ENCODE results near the gene CDC42BPA. TPM values are rescaled to one million over a fixed set of nuclear protein-coding genes. Genes with fewer than 3 reads are reported as not detected.

CDC42BPA gene
- total RNA-seq, 1 donor from 2014 or later = 61.6 TPM

DNA sequence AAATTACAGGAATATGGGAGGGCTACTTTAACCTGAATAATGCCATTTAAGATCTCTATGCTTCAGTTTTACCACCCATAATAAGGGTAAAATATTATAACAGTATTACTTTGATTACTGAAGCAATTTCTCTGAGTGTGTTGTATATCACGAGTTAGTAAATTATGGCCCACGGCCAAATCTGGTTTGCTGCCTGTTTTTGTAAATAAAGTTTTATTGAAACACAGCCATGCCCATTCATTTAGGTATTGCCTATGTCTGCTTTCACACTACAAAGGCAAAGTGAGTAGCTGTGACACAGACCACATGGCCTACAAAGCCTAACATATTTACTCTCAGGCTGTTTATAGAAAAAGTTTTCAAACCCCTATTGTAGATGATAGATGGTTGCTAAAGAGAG lies 156.8 kb downstream of the CDC42BPA start:
- no peak for DNase-seq (ENCODE audit: low spot score)
- no peak overlapping the region for H3K27ac Mint-ChIP-seq (ENCODE audit: unreplicated experiment)
- H3K36me3 Mint-ChIP-seq (ENCODE audit: low read depth) = peaks cover 9% of the 10 kb centered on the region
- no peak overlapping the region for H3K4me3 Mint-ChIP-seq (ENCODE audit: unreplicated experiment)
- TF ChIP-seq, protein P1, sequence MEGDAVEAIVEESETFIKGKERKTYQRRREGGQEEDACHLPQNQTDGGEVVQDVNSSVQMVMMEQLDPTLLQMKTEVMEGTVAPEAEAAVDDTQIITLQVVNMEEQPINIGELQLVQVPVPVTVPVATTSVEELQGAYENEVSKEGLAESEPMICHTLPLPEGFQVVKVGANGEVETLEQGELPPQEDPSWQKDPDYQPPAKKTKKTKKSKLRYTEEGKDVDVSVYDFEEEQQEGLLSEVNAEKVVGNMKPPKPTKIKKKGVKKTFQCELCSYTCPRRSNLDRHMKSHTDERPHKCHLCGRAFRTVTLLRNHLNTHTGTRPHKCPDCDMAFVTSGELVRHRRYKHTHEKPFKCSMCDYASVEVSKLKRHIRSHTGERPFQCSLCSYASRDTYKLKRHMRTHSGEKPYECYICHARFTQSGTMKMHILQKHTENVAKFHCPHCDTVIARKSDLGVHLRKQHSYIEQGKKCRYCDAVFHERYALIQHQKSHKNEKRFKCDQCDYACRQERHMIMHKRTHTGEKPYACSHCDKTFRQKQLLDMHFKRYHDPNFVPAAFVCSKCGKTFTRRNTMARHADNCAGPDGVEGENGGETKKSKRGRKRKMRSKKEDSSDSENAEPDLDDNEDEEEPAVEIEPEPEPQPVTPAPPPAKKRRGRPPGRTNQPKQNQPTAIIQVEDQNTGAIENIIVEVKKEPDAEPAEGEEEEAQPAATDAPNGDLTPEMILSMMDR (IDR thresholded peaks at IDR 0.05) = no peak
- peaks cover 8% of the 10 kb centered on the region for H3K4me1 Mint-ChIP-seq (ENCODE audit: low read depth)
- no peaks in the 10 kb centered on the region for H3K9me3 Mint-ChIP-seq (ENCODE audit: low read depth)
- no peaks in the 10 kb centered on the region for H3K27me3 Mint-ChIP-seq (ENCODE audit: low read depth)

DNA sequence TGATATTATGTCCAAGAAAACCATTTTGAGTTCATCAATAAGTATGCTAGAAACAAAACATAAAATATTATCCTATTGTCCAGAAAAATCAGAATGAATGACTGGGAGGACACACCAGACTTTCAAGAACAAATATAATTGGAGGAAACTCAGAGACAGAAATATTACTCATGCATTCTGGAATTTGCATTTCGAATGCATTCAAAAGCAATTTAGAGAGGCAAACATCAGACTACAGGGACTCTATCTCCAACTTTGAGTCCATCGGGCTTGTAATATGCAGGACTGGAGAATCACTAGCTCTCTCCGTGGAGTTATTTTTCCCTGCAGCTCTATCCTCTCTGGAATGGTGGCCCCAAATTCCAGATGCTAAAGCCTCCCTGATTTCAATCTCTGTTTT lies 161.8 kb downstream of the CDC42BPA start:
- TF ChIP-seq, protein P1 (IDR thresholded peaks at IDR 0.05) = no peak
- Mint-ChIP-seq H3K36me3 (ENCODE audit: low read depth) (peaks cover 8% of the 10 kb centered on the region), H3K4me1 (ENCODE audit: low read depth) (peaks cover 14% of the 10 kb centered on the region), H3K27me3 (ENCODE audit: low read depth) (no peaks in the 10 kb centered on the region), H3K9me3 (ENCODE audit: low read depth) (no peaks in the 10 kb centered on the region), H3K27ac (ENCODE audit: unreplicated experiment) (no peak overlapping the region), H3K4me3 (ENCODE audit: unreplicated experiment) (no peak overlapping the region)
- no peak for DNase-seq (ENCODE audit: low spot score)

DNA sequence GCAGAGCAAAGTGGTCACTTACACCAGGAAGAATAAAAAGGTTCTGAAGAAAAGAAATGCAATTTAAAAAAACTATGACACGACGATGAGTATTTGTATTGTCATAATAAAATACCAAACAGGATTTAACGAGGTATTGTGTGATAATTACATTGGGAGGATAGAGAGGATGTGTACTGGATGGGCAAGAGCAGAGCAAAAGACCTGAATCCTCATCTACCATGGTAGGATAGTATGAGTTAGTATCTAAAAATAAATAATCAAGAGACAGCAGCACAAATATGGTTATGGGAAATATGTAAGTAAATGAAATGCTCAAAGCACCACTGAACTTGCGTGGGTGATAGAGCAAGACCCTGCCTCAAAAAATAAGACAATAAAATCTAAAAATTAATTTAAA lies 162.6 kb downstream of the CDC42BPA start:
- TF ChIP-seq, protein P1 (IDR thresholded peaks at IDR 0.05) = no peak
- peaks cover 10% of the 10 kb centered on the region for H3K36me3 Mint-ChIP-seq (ENCODE audit: low read depth)
- H3K9me3 Mint-ChIP-seq (ENCODE audit: low read depth) = no peaks in the 10 kb centered on the region
- H3K4me3 Mint-ChIP-seq (ENCODE audit: unreplicated experiment) = no peak overlapping the region
- H3K27me3 Mint-ChIP-seq (ENCODE audit: low read depth) = no peaks in the 10 kb centered on the region
- DNase-seq (ENCODE audit: low spot score) = no peak
- peak overlapping the region; percentile 9 for H3K27ac Mint-ChIP-seq (ENCODE audit: unreplicated experiment)
- peaks cover 14% of the 10 kb centered on the region for H3K4me1 Mint-ChIP-seq (ENCODE audit: low read depth)

DNA sequence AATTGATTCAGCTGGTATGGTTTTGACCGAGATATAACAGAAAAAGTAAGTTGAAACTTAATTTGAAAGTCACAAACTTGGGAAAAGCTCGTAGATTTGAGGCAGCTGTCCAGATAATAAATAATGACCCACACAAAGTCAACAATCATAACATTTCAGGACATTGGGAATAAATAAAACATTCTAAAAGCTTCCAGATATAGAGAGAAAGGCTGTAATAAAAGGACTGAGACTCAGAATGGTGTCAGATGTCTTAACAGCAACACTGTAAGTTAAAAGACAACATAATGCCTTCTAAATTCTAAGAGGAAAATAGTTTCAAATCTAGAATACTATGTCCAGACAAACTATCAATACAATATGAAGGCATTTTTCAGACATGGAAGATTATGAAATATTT lies 163.3 kb downstream of the CDC42BPA start:
- Mint-ChIP-seq H3K36me3 (ENCODE audit: low read depth) (peaks cover 10% of the 10 kb centered on the region), H3K4me1 (ENCODE audit: low read depth) (peaks cover 15% of the 10 kb centered on the region), H3K27me3 (ENCODE audit: low read depth) (no peaks in the 10 kb centered on the region), H3K9me3 (ENCODE audit: low read depth) (no peaks in the 10 kb centered on the region), H3K27ac (ENCODE audit: unreplicated experiment) (no peak overlapping the region), H3K4me3 (ENCODE audit: unreplicated experiment) (no peak overlapping the region)
- DNase-seq (ENCODE audit: low spot score) = no peak
- TF ChIP-seq, protein P1 (IDR thresholded peaks at IDR 0.05) = no peak

DNA sequence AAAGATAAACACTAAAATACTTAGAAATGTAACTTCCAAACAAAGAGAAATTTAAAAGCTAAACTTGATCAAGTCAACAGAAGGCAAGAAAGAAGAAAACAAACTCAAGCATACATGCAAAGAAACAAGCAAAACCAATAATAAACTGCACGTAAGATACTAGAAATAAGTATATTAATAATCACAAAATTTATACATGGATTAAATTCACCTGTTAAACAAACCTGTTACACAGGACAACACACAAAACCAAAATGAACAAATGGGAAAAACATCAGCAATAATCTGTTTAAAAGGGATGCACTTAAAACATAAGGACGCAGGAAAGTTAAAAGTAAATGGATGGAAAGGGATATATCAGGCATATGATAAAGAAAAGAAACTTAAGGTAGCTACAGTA lies 165.8 kb downstream of the CDC42BPA start:
- no peak for DNase-seq (ENCODE audit: low spot score)
- H3K27ac Mint-ChIP-seq (ENCODE audit: unreplicated experiment) = no peak overlapping the region
- peaks cover 29% of the 10 kb centered on the region for H3K4me1 Mint-ChIP-seq (ENCODE audit: low read depth)
- no peak overlapping the region for H3K4me3 Mint-ChIP-seq (ENCODE audit: unreplicated experiment)
- H3K27me3 Mint-ChIP-seq (ENCODE audit: low read depth) = no peaks in the 10 kb centered on the region
- TF ChIP-seq, protein P1 (IDR thresholded peaks at IDR 0.05) = no peak
- H3K9me3 Mint-ChIP-seq (ENCODE audit: low read depth) = peaks cover 3% of the 10 kb centered on the region
- peaks cover 3% of the 10 kb centered on the region for H3K36me3 Mint-ChIP-seq (ENCODE audit: low read depth)

All from chondrocyte (in vitro differentiated cells).